SK-N-SH (cell line): Measurements from ENCODE around the gene C20orf204.

Source experiments
- CTCF ChIP-seq: fragments of 200-600 bp; sonication (generic); IDR thresholded peaks from 2 replicates; pipeline ENCODE4 v1.6.1; 2017; ENCODE audit warnings: antibody characterized with exemption, mild to moderate bottlenecking, moderate library complexity
- ELF1 ChIP-seq: IDR thresholded peaks from 2 replicates; pipeline ENCODE4 v1.4.0; 2012
- EZH2phosphoT487 ChIP-seq: fragments of 200-600 bp; sonication (generic); IDR thresholded peaks from 2 replicates; pipeline ENCODE4 v1.6.1; 2017; ENCODE audit warnings: low read depth, mixed run types, mild to moderate bottlenecking, antibody characterized with exemption, moderate library complexity, borderline replicate concordance
- POLR2AphosphoS5 ChIP-seq: IDR thresholded peaks from 2 replicates; pipeline ENCODE4 v1.6.1; 2012; ENCODE audit warnings: low read depth, low read length
- TEAD4 ChIP-seq: IDR thresholded peaks from 2 replicates; pipeline ENCODE4 v1.4.0; 2012; ENCODE audit warnings: mild to moderate bottlenecking, borderline replicate concordance; ENCODE audit not compliant: insufficient read depth

DNA sequence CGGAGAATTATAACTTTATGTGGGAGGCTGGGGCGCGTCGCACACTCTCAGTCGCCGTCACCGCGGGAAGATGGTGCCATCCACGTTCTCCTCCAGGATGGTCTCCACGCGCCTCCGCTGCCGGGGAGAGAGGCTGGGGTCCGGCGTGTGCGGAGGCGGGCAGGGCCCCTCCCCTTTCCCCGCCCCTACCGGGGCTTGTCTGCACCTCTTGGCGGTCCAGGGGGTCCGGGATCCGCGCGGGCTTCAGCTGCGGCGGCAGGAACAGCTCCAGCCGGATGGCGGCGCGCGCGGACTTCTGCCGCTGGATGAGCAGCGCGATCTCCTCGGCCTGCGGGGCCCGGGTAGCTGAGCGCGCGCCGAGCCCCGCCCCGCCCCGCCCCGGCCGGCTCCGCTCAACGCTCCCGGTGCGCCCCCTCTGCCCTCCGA is 47.4 kb downstream of the C20orf204 start:
- TF ChIP-seq CTCF (peak; percentile 54), TEAD4 (no peak), POLR2AphosphoS5 (no peak), ELF1 (no peak), EZH2phosphoT487 (no peak)
